ENCODE results near the gene ZBTB1.

The ZBTB1 gene

DNA sequence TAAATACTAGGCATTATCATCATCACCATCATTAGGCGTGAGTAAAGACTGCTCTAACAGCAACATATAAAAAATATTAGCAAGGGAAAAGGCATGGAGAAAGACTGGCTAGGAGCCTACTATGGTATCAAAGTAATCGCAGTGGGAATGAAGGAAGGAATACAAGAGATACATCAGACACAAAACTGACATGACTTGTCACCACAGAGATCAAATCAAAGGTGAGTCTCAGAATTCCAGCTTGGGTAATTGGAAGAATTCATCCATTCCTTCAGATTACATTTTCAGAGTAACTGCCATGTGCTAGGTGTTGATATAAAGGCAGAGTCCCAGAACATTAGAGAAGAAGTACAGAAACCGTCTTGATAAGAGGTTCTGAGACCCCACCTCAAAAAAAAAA lies 11.1 kb upstream of the ZBTB1 start:
- CTCF ChIA-PET: interaction anchor here (1.0 to 1.9 kb wide), 8 partner anchors 8 to 47 kb away, joined by 3 to 8 read pairs (median 4); partner anchors contain the start of gene HSPA2

DNA sequence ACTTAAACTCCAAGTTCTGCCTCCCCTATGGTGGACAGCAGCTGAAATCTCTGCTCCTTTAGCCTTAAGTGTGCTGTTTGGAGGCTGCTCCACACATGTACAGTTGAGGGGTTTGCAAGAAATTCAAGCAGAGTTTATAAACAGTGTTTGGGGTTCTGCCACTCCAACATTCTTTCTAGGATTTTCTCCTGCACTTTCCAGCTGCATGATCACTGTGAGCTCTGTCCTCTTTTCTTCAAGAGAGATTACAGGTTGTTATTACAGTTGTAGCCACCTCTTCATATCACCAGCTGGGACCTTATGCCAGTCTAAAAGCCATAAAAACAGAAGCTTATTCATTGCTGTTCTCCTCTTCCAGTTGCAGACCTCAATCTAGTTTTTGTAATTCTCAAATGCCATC lies 9.3 kb upstream of the ZBTB1 start:
- ChIA-PET POLR2A (no interaction called here), CTCF (interaction anchor here (1.0 to 4.4 kb wide), 7 partner anchors 10 to 65 kb away, joined by 3 to 25 read pairs (median 7); no protein-coding TSS in a partner anchor)
- no peak for DNase-seq (ENCODE audit: extremely low spot score)
- TF ChIP-seq, protein P1, sequence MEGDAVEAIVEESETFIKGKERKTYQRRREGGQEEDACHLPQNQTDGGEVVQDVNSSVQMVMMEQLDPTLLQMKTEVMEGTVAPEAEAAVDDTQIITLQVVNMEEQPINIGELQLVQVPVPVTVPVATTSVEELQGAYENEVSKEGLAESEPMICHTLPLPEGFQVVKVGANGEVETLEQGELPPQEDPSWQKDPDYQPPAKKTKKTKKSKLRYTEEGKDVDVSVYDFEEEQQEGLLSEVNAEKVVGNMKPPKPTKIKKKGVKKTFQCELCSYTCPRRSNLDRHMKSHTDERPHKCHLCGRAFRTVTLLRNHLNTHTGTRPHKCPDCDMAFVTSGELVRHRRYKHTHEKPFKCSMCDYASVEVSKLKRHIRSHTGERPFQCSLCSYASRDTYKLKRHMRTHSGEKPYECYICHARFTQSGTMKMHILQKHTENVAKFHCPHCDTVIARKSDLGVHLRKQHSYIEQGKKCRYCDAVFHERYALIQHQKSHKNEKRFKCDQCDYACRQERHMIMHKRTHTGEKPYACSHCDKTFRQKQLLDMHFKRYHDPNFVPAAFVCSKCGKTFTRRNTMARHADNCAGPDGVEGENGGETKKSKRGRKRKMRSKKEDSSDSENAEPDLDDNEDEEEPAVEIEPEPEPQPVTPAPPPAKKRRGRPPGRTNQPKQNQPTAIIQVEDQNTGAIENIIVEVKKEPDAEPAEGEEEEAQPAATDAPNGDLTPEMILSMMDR (IDR thresholded peaks at IDR 0.05; ENCODE audit: control extremely low read depth, extremely low read depth, low read depth, missing control alignments): no peak

More for the DNA sequence above, 11.1 kb upstream of the ZBTB1 start:
- no peak for DNase-seq (ENCODE audit: extremely low spot score)
- TF ChIP-seq, protein P1 (IDR thresholded peaks at IDR 0.05; ENCODE audit: control extremely low read depth, extremely low read depth, low read depth, missing control alignments): no peak
- POLR2A ChIA-PET: no interaction called here

DNA sequence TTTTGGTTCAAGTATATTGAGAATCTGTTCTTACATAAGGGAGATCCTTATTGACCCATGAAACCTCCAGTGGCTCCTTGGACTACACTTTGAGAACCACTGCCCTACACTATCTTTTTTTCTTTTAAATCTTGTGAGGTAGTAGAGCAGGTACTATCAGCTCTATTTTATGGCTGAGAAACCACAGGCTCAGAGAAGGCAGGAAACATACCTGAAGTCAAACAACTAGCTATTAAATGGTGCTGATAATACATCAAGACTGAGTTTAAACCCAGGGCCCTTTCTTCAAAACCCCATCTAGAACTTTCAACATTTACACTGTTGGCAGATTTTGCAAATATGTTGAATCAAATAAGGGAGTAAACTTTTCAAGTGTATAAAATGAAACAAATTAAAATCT lies 7.8 kb upstream of the ZBTB1 start:
- CTCF ChIA-PET: interaction anchor here (1.2 to 4.4 kb wide), 5 partner anchors 15 to 67 kb away, joined by 3 to 25 read pairs (median 9); no protein-coding TSS in a partner anchor

DNA sequence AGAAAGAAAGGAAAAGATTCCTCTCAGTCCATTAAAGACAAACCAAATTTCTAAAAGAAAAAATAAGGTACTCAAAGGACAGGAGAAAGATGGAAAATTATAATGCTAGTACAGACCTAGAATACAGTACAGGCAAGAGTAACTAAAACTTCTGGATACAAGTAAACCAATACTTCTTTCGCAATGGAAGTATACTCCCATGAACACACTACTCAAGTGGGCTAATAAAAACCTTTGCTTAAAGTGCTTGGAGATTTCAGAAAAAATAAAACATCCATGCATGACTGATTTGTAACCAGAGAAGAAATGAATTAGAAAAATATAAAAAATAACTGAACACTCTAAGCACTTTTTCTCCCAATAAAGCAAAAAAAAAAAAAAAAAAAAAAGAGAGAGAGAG lies 4.5 kb upstream of the ZBTB1 start:
- TF ChIP-seq, protein P1 (IDR thresholded peaks at IDR 0.05; ENCODE audit: control extremely low read depth, extremely low read depth, low read depth, missing control alignments): no peak
- ChIA-PET CTCF (interaction anchor here (0.7 to 3.5 kb wide), 2 partner anchors 11 to 15 kb away, joined by 3 to 24 read pairs; no protein-coding TSS in a partner anchor), POLR2A (no interaction called here)
- no peak for DNase-seq (ENCODE audit: extremely low spot score)

More for the DNA sequence above, 7.8 kb upstream of the ZBTB1 start:
- no peak for DNase-seq (ENCODE audit: extremely low spot score)
- TF ChIP-seq, protein P1 (IDR thresholded peaks at IDR 0.05; ENCODE audit: control extremely low read depth, extremely low read depth, low read depth, missing control alignments): no peak
- POLR2A ChIA-PET: no interaction called here

DNA sequence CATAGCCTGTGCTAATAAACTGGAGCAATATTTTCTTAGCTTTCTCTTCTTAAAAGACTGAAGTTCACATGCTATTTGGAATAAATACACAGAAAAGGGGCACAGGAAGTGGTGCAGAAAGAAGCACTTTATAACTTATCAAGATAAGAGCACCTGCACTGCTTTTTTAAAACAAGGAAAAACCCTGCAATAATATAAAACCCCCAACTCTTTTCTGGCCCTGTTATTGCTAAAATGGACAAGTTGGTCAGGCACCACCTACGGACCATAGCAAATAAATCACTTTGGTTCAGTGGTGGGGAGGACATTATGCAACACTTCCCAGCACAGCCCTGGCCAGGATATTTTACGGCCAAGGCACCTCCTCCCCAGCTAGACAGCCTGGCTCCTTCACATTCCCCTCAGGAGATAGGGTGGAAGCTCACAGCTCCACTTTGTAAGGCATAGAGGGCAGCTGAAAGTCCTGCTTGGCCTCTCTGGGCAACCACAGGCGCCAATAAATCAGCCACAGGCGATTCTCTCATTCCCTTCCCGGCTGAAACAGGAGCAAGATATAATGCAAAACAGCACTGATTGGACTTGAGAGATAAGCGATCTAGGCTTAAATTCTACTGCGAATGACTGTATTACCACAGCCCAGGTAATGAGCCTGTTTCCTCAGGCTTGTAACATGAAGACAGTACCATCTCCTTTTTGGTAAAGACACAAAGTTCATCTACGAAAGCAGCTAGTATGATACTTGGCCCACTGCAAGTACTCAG lies 3.0 kb upstream of the ZBTB1 start:
- no peak for DNase-seq (ENCODE audit: extremely low spot score)
- TF ChIP-seq, protein P1 (IDR thresholded peaks at IDR 0.05; ENCODE audit: control extremely low read depth, extremely low read depth, low read depth, missing control alignments): no peak
- POLR2A ChIA-PET: interaction anchor here (0.6 kb wide), 1 partner anchor 14 kb away, joined by 3 read pairs; no protein-coding TSS in a partner anchor

DNA sequence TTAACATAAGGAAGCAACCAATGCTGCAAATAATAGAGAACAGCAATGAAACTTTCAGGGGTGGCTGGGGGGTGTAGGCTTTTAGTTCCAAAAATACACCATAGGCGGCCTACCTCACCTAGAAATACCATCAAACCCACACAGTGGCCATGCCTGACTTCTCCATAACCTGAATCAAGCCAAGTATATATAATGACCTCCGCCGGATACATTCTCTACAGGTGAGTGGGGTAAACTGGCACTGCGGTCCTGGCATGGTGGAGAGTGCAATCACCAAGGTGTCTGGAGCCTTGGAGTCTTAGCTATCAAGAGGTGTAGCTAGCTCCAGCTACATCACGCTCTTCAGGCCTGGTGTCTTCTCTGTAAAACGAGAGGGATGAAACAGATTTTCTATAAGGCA lies 2.1 kb upstream of the ZBTB1 start:
- ChIA-PET POLR2A (no interaction called here), CTCF (interaction anchor here (0.7 to 3.5 kb wide), 9 partner anchors 8 to 158 kb away, joined by 3 to 24 read pairs (median 6); no protein-coding TSS in a partner anchor)
- no peak for DNase-seq (ENCODE audit: extremely low spot score)
- TF ChIP-seq, protein P1 (IDR thresholded peaks at IDR 0.05; ENCODE audit: control extremely low read depth, extremely low read depth, low read depth, missing control alignments): peak; percentile 24

More for the DNA sequence above, 3.0 kb upstream of the ZBTB1 start:
- CTCF ChIA-PET: interaction anchor here (1.0 to 3.5 kb wide), 9 partner anchors 8 to 157 kb away, joined by 3 to 24 read pairs (median 5); partner anchors contain the start of genes HSPA2 and MTHFD1
